Glutamatergic neuron (in vitro differentiated cells): ENCODE measurements around the gene CHST9. TPM values are rescaled to one million over a fixed set of nuclear protein-coding genes. Genes with fewer than 3 reads are reported as not detected.
"Not testable (repeated sequence)": the region's sequence is repeated elsewhere in the genome, so short reads cannot be mapped to it uniquely, and the experiment has no call there.

Experiments used
- DNase-seq: peaks from one replicate; pipeline ENCODE4 v3.0.0; 2022
- H3K27ac Mint-ChIP-seq: one replicate; pipeline ENCODE4 v1.8.0; 2020; ENCODE audit warnings: mild to moderate bottlenecking, mixed read lengths, inconsistent platforms; ENCODE audit not compliant: unreplicated experiment
- H3K27me3 Mint-ChIP-seq: one replicate; pipeline ENCODE4 v1.8.0; 2020; ENCODE audit warnings: mild to moderate bottlenecking, moderate library complexity, mixed read lengths, inconsistent platforms; ENCODE audit not compliant: unreplicated experiment
- H3K36me3 Mint-ChIP-seq: one replicate; pipeline ENCODE4 v1.8.0; 2020; ENCODE audit warnings: mild to moderate bottlenecking, mixed read lengths, inconsistent platforms; ENCODE audit not compliant: unreplicated experiment
- H3K4me1 Mint-ChIP-seq: one replicate; pipeline ENCODE4 v1.8.0; 2020; ENCODE audit warnings: mild to moderate bottlenecking, low read depth, mixed read lengths, inconsistent platforms; ENCODE audit not compliant: unreplicated experiment
- H3K4me3 Mint-ChIP-seq: one replicate; pipeline ENCODE4 v1.8.0; 2020; ENCODE audit warnings: mild to moderate bottlenecking, mixed read lengths, inconsistent platforms; ENCODE audit not compliant: unreplicated experiment
- H3K9me3 Mint-ChIP-seq: one replicate; pipeline ENCODE4 v1.8.0; 2020; ENCODE audit warnings: mild to moderate bottlenecking, moderate library complexity, mixed read lengths, inconsistent platforms; ENCODE audit not compliant: unreplicated experiment
- total RNA-seq: library from RNA; stranded (reverse); fragmentation: NEBNext Ultra II Directional; extraction: Animal tissue kit (Norgen Biotek cat#: 25700); gene quantifications from one replicate; pipeline ENCODE4 v1.2.1, GENCODE V29; 2021; ENCODE audit not compliant: unreplicated experiment
- TF ChIP-seq, protein P1 (sequence below): fragments of 200-600 bp; sonication (generic); IDR thresholded peaks from one replicate; pipeline ENCODE4 v1.5.0; 2021; ENCODE audit not compliant: partially characterized antibody, unreplicated experiment

Gene CHST9
- total RNA-seq, 1 donor from 2014 or later, result not detected

DNA sequence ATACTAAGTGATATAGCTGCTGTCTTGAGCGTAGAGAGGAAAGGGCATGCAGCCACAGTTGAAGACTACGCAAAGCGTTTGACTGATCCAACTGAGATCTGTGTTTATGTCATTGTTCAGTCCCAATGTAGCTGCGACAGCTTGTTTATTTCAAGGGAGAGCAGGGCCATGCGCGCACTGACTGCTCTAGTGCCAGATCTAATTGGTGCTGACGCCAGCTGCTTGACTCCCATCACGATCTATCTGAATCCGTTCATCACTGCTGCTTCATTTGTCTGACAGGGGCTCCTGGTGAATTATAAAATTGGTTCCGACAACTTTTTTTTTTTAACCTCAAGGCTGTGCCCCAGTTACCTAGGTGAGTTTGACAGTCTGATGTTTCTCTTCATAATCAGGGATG lies 75.7 kb downstream of the CHST9 start:
- Mint-ChIP-seq H3K4me3 (no peak overlapping the region), H3K27ac (peak overlapping the region; percentile 13), H3K36me3 (no peaks in the 10 kb centered on the region), H3K27me3 (no peaks in the 10 kb centered on the region), H3K4me1 (peaks cover 9% of the 10 kb centered on the region), H3K9me3 (no peaks in the 10 kb centered on the region)
- TF ChIP-seq, protein P1, sequence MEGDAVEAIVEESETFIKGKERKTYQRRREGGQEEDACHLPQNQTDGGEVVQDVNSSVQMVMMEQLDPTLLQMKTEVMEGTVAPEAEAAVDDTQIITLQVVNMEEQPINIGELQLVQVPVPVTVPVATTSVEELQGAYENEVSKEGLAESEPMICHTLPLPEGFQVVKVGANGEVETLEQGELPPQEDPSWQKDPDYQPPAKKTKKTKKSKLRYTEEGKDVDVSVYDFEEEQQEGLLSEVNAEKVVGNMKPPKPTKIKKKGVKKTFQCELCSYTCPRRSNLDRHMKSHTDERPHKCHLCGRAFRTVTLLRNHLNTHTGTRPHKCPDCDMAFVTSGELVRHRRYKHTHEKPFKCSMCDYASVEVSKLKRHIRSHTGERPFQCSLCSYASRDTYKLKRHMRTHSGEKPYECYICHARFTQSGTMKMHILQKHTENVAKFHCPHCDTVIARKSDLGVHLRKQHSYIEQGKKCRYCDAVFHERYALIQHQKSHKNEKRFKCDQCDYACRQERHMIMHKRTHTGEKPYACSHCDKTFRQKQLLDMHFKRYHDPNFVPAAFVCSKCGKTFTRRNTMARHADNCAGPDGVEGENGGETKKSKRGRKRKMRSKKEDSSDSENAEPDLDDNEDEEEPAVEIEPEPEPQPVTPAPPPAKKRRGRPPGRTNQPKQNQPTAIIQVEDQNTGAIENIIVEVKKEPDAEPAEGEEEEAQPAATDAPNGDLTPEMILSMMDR, result no peak
- DNase-seq, result no peak

DNA sequence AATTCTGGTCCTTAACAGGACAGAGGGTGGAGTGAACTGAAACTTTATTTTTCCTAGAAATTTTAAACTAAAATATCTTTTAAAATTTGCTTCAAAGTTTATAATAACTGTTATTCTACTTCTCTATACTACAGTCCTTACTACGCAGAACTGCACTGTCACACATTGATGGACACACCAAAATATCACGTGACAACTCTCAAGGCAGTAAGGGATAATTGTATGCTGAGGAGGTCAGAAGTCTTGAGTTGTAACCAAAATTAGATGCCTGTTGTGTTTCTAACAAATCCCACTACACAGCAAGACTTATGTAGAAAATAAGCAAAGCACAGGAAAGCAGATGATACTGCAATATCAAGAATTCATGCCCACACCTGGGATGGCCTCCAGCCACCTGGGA lies 76.3 kb downstream of the CHST9 start:
- Mint-ChIP-seq H3K9me3 (no peaks in the 10 kb centered on the region), H3K4me3 (no peak overlapping the region), H3K27ac (no peak overlapping the region), H3K4me1 (peaks cover 9% of the 10 kb centered on the region), H3K27me3 (no peaks in the 10 kb centered on the region), H3K36me3 (no peaks in the 10 kb centered on the region)
- TF ChIP-seq, protein P1, result no peak
- no peak for DNase-seq

DNA sequence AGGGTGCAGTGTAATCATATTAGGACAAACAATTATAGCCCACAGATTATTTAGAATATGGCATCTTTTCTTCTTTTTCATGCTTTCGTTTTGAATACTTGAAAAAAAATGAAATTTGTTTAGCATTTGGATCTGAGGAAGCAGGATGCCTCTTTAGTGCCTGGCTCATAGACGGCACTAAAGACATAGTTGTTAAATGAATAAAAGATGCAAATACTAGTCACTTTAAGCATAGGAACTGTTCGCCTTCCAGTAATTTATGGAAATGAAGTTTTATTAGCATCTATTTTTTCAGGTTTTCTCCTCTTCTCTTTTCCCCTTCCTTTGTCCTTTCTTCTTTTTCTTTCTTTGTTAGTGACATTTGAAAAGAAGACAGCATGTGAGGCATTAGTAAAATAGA lies 80.4 kb downstream of the CHST9 start:
- H3K36me3 Mint-ChIP-seq, result no peaks in the 10 kb centered on the region
- DNase-seq, result no peak
- no peak overlapping the region for H3K4me3 Mint-ChIP-seq
- TF ChIP-seq, protein P1, result no peak
- no peak overlapping the region for H3K27ac Mint-ChIP-seq
- peaks cover 7% of the 10 kb centered on the region for H3K4me1 Mint-ChIP-seq
- H3K9me3 Mint-ChIP-seq, result no peaks in the 10 kb centered on the region
- no peaks in the 10 kb centered on the region for H3K27me3 Mint-ChIP-seq

DNA sequence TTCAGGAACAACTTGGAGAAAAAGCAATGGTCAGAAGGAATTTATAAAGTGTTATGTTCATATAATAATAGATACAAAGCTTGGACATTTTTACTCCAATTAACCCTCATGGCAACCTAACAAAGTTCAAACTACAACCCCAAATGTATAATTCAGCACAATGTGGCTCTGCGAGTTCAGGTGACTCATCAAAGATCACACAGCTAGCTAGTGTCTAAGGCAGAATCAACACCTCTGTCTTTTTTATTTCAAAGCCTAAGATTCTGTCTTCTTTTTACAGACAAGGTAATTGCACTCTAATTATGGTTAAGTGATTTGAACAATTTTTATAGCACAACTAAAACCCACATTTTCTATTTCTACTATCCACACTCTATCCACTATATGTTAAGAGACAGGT lies 90.5 kb downstream of the CHST9 start:
- Mint-ChIP-seq H3K4me1 (no peaks in the 10 kb centered on the region), H3K27me3 (no peaks in the 10 kb centered on the region), H3K36me3 (no peaks in the 10 kb centered on the region), H3K27ac (no peak overlapping the region), H3K9me3 (peaks cover 2% of the 10 kb centered on the region), H3K4me3 (no peak overlapping the region)
- no peak for DNase-seq
- TF ChIP-seq, protein P1, result no peak

DNA sequence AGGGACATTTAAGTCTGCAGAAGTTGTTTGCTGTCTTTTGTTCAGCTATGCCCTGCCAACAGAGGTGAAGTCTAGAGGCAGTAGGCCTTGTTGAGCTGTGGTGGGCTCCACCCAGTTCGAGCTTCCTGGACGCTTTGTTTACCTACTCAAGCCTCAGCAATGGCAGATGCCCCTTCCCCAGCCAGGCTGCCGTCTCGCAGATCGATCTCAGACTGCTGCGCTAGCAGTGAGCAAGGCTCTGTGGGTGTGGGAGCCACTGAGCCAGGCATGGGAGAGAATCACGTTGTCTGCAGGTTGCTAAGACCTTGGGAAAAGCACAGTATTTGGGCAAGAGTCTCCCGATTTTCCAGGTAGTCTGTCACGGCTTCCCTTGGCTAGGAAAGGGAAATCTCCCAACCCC lies 91.8 kb downstream of the CHST9 start:
- DNase-seq, H3K9me3 Mint-ChIP-seq: not testable (repeated sequence)

DNA sequence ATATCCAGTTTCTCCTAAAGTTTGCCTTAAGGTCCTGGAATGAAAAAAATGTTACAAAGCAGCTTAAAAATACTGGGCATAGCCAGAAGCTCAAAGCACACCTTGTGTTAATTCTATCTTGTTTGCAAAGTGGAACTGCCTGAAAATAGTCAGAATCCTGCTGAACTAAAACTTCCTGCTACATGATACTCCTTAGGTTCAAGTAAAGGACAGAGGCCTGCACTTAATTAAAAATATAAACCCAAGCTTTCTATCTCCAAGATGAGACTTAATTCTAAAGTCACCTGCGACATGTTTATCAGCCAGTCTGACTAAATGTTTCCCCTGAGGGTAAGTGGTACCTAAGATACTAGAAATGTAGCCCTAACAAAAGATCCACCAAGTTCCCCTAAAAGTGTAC lies 103.4 kb downstream of the CHST9 start:
- Mint-ChIP-seq H3K4me3 (no peak overlapping the region), H3K36me3 (no peaks in the 10 kb centered on the region), H3K27me3 (no peaks in the 10 kb centered on the region), H3K9me3 (no peaks in the 10 kb centered on the region), H3K4me1 (no peaks in the 10 kb centered on the region), H3K27ac (no peak overlapping the region)
- DNase-seq, result no peak
- TF ChIP-seq, protein P1, result no peak

More for the DNA sequence above, 91.8 kb downstream of the CHST9 start:
- not testable (repeated sequence) for H3K4me3 Mint-ChIP-seq, H3K27me3 Mint-ChIP-seq, H3K27ac Mint-ChIP-seq, H3K36me3 Mint-ChIP-seq, H3K4me1 Mint-ChIP-seq
